Coronary artery (tissue), 2 donors: ENCODE data around the gene KIF1B.
A peak's percentile ranks its signal among the peaks of the same experiment; 100 is the strongest.

Experiments
- DNase-seq: peaks from one replicate; pipeline ENCODE4 v3.0.0-alpha.2; 2017; ENCODE audit warnings: low spot score
- H3K27ac ChIP-seq, 2 donors: fragments of 200-600 bp; sonication (generic); one replicate each; pipeline ENCODE4 v1.5.1; 2016 to 2019
- H3K4me3 ChIP-seq: fragments of 200-600 bp; sonication (generic); 2 replicates; pipeline ENCODE4 v1.5.1; 2016; ENCODE audit warnings: mild to moderate bottlenecking, moderate library complexity
- CTCF ChIP-seq: fragments of 200-600 bp; sonication (generic); IDR thresholded peaks from one replicate; pipeline ENCODE4 v1.5.1; 2019; ENCODE audit warnings: antibody characterized with exemption

KIF1B gene

GRCh38 chr1:10210841-10211804, 753 bp downstream of the KIF1B start:
- peak overlapping the region; percentile 98 for H3K4me3 ChIP-seq
- peak; percentile 97 for DNase-seq
- no peak for TF ChIP-seq CTCF
- peak overlapping the region; percentile 100 for H3K27ac ChIP-seq

GRCh38 chr1:10211805-10212410, 1.5 kb downstream of the KIF1B start:
- Histone ChIP-seq H3K27ac (peak overlapping the region; percentile 100), H3K4me3 (peak overlapping the region; percentile 98)
- no peak for DNase-seq
- no peak for TF ChIP-seq CTCF

- Histone ChIP-seq H3K27ac (peak overlapping the region; percentile 100), H3K4me3 (peak overlapping the region; percentile 98)
- TF ChIP-seq CTCF = no peak
- no peak for DNase-seq
These were observed 2.1 kb downstream of the KIF1B start for GRCh38 chr1:10212476-10212875.

- TF ChIP-seq CTCF = no peak
- DNase-seq = no peak
- no peak overlapping the region for H3K4me3 ChIP-seq
- H3K27ac ChIP-seq = peak overlapping the region in 1 of 2 donors; percentile 42
These were observed 2.9 kb downstream of the KIF1B start for GRCh38 chr1:10213186-10213705.

- peak overlapping the region in 1 of 2 donors; percentile 5 for H3K27ac ChIP-seq
- peak overlapping the region; percentile 6 for H3K4me3 ChIP-seq
These were observed 5.8 kb downstream of the KIF1B start for GRCh38 chr1:10216090-10216749.

More at GRCh38 chr1:10216090-10216749, 5.8 kb downstream of the KIF1B start:
- no peak for TF ChIP-seq CTCF
- no peak for DNase-seq
